C4-2B (cell line): ENCODE measurements around the gene PARVG.

Experiments
- H3K27ac ChIP-seq: fragments of 450-650 bp; 2 replicates; pipeline ENCODE4 v1.5.1; 2017
- CTCF ChIP-seq: fragments of 450-650 bp; conservative IDR thresholded peaks from 2 replicates; pipeline ENCODE4 v1.5.1; 2017; ENCODE audit warnings: mild to moderate bottlenecking
- ZFX ChIP-seq: fragments of 450-650 bp; IDR thresholded peaks from 2 replicates; pipeline ENCODE4 v1.6.1; 2017

The PARVG gene

GRCh38 chr22:44246615-44247326 is 66.0 kb downstream of the PARVG start:
- H3K27ac ChIP-seq, result no peak overlapping the region
- TF ChIP-seq CTCF (no peak), ZFX (no peak)

- TF ChIP-seq CTCF (no peak), ZFX (no peak)
- H3K27ac ChIP-seq, result no peak overlapping the region
Observed at GRCh38 chr22:44247346-44247745, 66.6 kb downstream of the PARVG start.

GRCh38 chr22:44247923-44248892 is 67.5 kb downstream of the PARVG start:
- H3K27ac ChIP-seq, result no peak overlapping the region
- TF ChIP-seq CTCF (no peak), ZFX (no peak)

GRCh38 chr22:44248926-44249325 is 68.2 kb downstream of the PARVG start:
- TF ChIP-seq ZFX, result no peak
- TF ChIP-seq CTCF, result no peak
- no peak overlapping the region for H3K27ac ChIP-seq

GRCh38 chr22:44249376-44250147 is 68.8 kb downstream of the PARVG start:
- no peak overlapping the region for H3K27ac ChIP-seq
- no peak for TF ChIP-seq CTCF
- TF ChIP-seq ZFX, result no peak

GRCh38 chr22:44254811-44255210 is 74.1 kb downstream of the PARVG start:
- no peak overlapping the region for H3K27ac ChIP-seq
- TF ChIP-seq ZFX (no peak), CTCF (no peak)
